Measurements from ENCODE around the gene S100A12. TPM values are rescaled to one million over a fixed set of nuclear protein-coding genes. Genes with fewer than 3 reads are reported as not detected.
A peak's percentile ranks its signal among the peaks of the same experiment; 100 is the strongest.

The S100A12 gene
- total RNA-seq, 1 experiment from 2014 or later, result not detected

- Mint-ChIP-seq H3K4me3 (no peak within 1 kb of the TSS), H3K9me3 (peaks cover 0 to 4% of the 10 kb centered on the region in 2 experiments; a peak in 2 of 5 replicates), H3K36me3 (ENCODE audit: insufficient read depth in 1 of 3, low read depth in 3 of 3) (no peaks in the 10 kb centered on the region), H3K27ac (peak within 1 kb of the TSS in 1 of 3 experiments; percentile 56; a peak in 1 of 7 replicates), H3K27me3 (ENCODE audit: low read depth) (no peaks in the 10 kb centered on the region; the same call in 1 of the 2 replicates), H3K4me1 (no peaks in the 10 kb centered on the region)
- no peak within 1 kb of the TSS for H3K4me2 ChIP-seq (ENCODE audit: insufficient read depth, insufficient read length, low read length)
- no peaks in the 10 kb centered on the region for H3K79me2 ChIP-seq (ENCODE audit: insufficient read depth, low read length)
- no peak within 1 kb of the TSS for H2BK20ac ChIP-seq (ENCODE audit: low read depth, low read length, poor library complexity, severe bottlenecking)
- no peak within 1 kb of the TSS for H2BK15ac ChIP-seq (ENCODE audit: low read depth, low read length)
- H3K4me1 ChIP-seq (ENCODE audit: insufficient read depth, low read length), result no peaks in the 10 kb centered on the region
- no peak within 1 kb of the TSS for H4K8ac ChIP-seq (replicated peaks; ENCODE audit: insufficient read length, low read depth, low read length)
- no peak within 1 kb of the TSS for H4K5ac ChIP-seq (ENCODE audit: insufficient read length, low read depth, low read length)
- no peaks in the 10 kb centered on the region for H4K20me1 ChIP-seq (ENCODE audit: control insufficient read depth, insufficient read depth, insufficient read length)
- H3K18ac ChIP-seq (ENCODE audit: insufficient read length, low read depth, low read length), result no peak within 1 kb of the TSS
- no peak within 1 kb of the TSS for H2BK120ac ChIP-seq (ENCODE audit: low read depth, low read length, poor library complexity, severe bottlenecking)
- no peak within 1 kb of the TSS for H2BK12ac ChIP-seq (ENCODE audit: insufficient read length, low read depth, low read length)
- H3K23me2 ChIP-seq (ENCODE audit: insufficient read length, low read depth, low read length, poor library complexity, severe bottlenecking), result no peaks in the 10 kb centered on the region
- H2AFZ ChIP-seq (ENCODE audit: low read length), result no peak within 1 kb of the TSS
- H2BK5ac ChIP-seq (ENCODE audit: insufficient read length, low read length), result no peak within 1 kb of the TSS
- no peak within 1 kb of the TSS for H3K9ac ChIP-seq (ENCODE audit: extremely low read depth, insufficient read length, low read length)
- H3K56ac ChIP-seq (ENCODE audit: insufficient read length, low read depth, low read length), result no peak within 1 kb of the TSS
- TF ChIP-seq, protein P1, sequence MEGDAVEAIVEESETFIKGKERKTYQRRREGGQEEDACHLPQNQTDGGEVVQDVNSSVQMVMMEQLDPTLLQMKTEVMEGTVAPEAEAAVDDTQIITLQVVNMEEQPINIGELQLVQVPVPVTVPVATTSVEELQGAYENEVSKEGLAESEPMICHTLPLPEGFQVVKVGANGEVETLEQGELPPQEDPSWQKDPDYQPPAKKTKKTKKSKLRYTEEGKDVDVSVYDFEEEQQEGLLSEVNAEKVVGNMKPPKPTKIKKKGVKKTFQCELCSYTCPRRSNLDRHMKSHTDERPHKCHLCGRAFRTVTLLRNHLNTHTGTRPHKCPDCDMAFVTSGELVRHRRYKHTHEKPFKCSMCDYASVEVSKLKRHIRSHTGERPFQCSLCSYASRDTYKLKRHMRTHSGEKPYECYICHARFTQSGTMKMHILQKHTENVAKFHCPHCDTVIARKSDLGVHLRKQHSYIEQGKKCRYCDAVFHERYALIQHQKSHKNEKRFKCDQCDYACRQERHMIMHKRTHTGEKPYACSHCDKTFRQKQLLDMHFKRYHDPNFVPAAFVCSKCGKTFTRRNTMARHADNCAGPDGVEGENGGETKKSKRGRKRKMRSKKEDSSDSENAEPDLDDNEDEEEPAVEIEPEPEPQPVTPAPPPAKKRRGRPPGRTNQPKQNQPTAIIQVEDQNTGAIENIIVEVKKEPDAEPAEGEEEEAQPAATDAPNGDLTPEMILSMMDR (conservative IDR thresholded peaks at IDR 0.05), result no peak
- no peaks in the 10 kb centered on the region for H3K27me3 ChIP-seq (ENCODE audit: insufficient read depth, low read length)
- no peak within 1 kb of the TSS for H2AK5ac ChIP-seq (ENCODE audit: insufficient read length, low read length)
- H3K14ac ChIP-seq (ENCODE audit: insufficient read depth, low read length), result no peak within 1 kb of the TSS
- WGBS (ENCODE audit: extremely low coverage, insufficient read length, low lambda C conversion rate), result no CpG with 5 or more reads among the region's 11 CpGs
- H4K91ac ChIP-seq (ENCODE audit: insufficient read length, low read depth, low read length), result no peak within 1 kb of the TSS
- no peak within 1 kb of the TSS for H3K23ac ChIP-seq (ENCODE audit: insufficient read length, low read depth, low read length)
- H3K9me3 ChIP-seq (ENCODE audit: control insufficient read depth, low read depth, low read length), result no peaks in the 10 kb centered on the region
- H3K79me1 ChIP-seq (ENCODE audit: insufficient read depth, low read depth, low read length, poor library complexity, severe bottlenecking), result no peaks in the 10 kb centered on the region
- no peak within 1 kb of the TSS for H3T11ph ChIP-seq (ENCODE audit: low read length)
- no peak within 1 kb of the TSS for H3K27ac ChIP-seq (ENCODE audit: insufficient read length, low read depth, low read length)
- no peak within 1 kb of the TSS for H3K4ac ChIP-seq (ENCODE audit: low read depth, low read length)
- no peak for DNase-seq
Observed at GRCh38 chr1:153357853-153358690, 17.3 kb downstream of the S100A12 start, which contains the start of gene S100A9. Gene S100A9 (plus strand): TSS chr1:153357854. CDS start chr1:153358284, 430 bp downstream.

Measured in H9 (cell line).